ENCODE results near the gene ZNF212. TPM values are rescaled to one million over a fixed set of nuclear protein-coding genes. Genes with fewer than 3 reads are reported as not detected.
"Not testable (repeated sequence)": the region's sequence is repeated elsewhere in the genome, so short reads cannot be mapped to it uniquely, and the experiment has no call there.

ZNF212 gene
- total RNA-seq, 1 donor from 2014 or later = 5.6 TPM

DNA sequence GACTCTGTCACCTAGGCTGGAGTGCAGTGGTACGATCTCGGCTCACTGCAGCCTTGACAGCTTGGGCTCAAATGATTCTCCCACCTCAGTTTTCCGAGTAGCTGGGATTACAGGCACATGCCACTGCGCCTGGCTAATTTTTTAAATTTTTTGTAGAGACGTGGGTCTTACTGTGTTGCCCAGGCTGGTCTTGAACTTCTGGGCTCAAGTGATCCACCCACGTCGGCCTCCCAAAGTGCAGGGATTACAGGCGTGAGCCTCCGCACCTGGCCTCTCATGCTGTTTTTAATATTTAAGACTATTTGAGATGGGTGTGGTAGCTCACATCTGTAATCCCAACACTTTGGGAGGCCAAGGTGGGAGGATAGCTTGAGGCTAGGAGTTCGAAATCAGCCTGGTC, 12.1 kb downstream of the ZNF212 start:
- DNase-seq (ENCODE audit: extremely low read depth, low read depth, low spot score) = not testable (repeated sequence)

DNA sequence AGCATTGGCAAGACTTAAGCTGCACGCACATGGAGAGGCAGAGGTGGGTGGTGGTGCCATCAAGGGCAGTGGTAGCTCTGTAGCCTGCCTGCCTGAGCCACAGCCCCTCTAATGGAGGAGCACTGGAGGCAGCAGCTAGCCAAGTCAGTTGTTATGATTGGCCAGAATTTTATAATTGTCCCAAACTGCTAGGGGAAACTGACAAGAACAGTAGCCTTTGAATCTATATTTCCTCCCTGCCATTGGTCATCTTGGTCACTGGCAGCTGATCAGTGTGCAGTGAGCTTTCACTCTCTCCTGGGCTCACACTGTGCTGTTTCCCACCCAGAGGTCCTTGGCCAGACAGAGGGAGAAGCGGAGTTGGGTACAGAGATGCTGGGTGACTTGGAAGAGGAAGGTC, 12.9 kb downstream of the ZNF212 start:
- DNase-seq (ENCODE audit: extremely low read depth, low read depth, low spot score) = no peak

DNA sequence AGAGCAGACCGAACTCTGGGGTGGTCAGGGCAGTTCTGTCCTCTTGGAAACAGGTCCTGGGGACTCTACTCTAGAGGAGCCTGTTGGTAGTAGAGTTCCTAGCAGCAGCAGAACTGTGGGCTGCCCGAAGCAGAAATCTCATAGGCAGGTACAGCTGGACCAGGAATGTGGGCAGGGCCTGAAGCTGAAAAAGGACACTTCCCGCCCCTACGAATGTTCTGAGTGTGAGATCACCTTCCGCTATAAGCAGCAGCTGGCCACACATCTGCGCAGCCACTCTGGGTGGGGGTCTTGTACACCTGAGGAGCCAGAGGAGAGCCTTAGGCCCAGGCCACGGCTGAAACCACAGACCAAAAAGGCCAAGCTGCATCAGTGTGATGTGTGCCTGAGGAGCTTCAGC, 14.2 kb downstream of the ZNF212 start:
- no peak for DNase-seq (ENCODE audit: extremely low read depth, low read depth, low spot score)

DNA sequence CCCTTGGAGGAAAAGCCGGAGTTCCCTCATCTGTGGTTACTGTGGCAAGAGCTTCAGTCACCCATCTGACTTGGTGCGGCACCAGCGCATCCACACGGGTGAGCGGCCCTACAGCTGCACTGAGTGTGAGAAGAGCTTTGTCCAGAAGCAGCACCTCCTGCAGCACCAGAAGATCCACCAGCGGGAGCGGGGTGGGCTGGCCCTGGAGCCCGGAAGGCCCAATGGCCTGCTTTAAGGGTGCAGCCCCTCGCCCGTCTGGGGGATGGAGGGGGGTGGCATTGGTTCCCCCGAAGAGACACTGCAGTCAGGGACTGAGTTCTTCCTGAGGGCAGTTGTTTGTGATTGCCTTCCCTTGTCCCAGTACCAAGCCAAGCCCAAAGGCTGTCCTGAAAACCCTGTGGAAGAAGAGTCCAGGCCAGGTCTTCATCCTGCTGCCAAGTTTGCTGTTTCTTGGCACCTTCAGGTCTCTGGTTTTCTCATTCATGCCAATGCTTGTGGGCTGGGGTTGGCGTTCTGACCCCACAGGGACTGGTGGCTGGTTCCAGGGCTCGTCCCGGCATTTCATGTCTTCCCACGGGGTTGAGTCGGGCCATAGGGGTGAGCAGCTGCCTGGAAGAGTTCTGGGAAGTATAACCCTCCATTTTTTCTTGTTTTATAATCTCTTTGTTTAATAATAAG, 14.9 kb downstream of the ZNF212 start:
- no peak for DNase-seq (ENCODE audit: extremely low read depth, low read depth, low spot score)

DNA sequence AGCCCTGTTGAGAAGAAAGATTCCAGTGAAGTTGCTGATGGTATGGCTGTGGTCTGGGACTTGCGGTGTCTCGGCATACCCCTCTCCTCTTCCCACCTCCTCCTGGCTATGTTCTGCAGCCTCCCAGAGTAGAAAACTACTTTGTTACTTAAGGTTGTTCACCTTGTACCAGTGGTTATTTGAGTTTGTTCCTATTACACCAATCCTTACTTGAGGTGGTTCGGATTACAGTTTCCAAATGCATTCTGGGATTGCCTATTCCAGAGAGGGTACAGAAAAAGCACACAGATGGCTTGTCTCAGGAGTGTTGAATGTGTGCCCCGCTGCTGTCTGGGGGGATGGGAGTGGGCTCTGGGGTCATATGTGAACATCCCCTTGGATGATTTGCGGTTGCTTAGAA, 15.7 kb downstream of the ZNF212 start:
- no peak for DNase-seq (ENCODE audit: extremely low read depth, low read depth, low spot score)

DNA sequence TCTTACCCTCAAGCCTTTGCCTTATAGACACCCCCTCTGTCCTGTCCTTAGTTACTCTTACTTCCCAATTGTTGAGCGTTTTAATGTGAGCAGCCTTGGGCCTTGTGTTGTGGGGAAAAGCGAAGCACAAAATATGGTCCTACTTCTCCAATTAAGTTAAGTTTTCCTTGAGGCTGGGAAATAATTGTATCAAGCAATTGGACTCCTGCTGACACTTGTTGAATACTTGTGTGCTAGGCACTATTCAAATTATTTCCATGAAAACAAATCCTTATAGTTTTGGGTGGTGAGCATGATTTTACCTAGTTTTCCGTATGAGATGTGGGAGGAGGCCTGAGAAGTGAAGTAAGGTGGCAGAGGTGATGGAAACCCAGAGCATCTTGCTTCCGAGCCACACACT, 17.1 kb downstream of the ZNF212 start:
- DNase-seq (ENCODE audit: extremely low read depth, low read depth, low spot score) = no peak

DNA sequence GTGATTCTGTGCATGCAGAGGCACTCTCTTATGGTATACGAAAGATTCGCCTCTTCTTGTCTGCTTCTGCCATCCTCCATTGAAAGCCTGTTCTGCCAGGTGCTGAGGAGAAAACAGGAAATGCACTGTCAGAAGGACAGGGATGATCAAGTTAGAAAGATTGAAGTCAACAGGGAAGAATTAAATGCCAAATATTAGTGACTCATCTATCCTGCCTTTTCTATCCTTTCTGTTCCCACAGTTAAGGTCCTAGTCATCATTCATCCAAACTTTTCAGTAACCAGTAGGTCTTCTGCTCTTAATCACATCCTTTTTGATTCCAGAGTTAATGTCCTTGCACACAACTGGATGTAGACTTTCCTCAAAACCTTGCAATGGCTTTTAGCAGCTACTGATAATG, 17.7 kb downstream of the ZNF212 start:
- no peak for DNase-seq (ENCODE audit: extremely low read depth, low read depth, low spot score)

DNA sequence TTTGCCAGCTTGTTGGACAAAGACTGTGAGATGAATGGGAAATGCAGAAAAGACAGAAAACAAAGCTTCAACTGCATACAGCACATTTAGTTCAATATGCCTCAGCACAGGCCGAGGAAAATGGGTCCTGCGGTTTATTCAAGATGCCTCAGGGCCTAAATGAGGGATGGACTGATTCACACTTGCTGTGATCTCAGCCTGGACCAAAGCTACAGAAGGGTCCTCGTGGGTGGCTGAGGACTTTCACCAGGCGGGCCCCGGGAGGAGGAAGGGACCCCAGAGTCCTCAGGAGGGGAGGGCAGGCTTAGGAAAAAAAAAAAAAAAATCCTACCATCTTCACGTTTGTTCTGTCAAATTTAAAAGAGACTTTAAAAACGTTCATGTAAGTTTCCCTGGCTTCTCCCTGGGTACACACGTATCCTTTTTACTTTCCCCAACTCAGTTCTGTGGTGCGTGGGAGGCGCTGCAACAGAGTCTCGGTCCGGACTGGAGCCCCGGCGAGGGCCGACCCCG, 21.9 kb downstream of the ZNF212 start:
- DNase-seq (ENCODE audit: extremely low read depth, low read depth, low spot score) = no peak

DNA sequence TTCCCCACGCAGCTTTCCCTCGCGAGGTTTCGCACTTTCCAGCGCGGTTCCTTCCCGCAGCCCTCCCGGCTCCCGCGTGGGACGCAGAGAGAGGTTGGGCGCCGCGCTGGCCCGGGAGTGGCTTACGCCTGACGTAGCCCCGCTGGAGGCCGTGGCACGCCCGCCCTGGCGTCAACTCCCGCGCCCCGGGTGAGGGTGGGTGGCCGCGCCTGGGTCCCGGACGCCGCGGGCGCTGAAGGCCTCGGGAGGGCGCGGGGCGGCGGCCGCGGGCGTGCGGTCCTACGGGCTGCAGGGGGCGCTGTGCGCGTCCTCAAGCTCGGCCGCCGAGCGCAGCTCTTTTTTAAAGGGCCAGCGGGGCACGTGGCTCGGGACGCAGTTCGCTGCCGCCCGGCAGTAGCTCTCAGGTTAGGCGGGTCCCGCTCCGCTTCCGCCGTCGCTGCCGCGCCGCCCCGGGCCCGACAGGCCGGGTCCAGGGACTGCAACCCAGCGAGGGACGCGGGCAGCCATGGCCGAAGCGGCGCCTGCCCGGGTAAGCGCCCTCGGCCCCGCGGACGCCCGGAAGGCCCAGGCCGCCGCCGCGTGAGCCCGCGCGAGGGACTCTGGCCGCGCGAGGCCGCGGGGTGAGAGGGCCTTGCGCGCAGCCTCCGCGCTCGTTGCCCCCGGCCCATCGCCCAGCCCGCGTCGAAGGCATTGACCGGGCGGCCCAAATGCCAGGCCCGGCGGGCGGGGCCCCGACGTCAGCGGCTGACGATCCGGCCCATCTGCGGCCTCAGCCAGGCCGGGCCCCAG, 22.6 kb downstream of the ZNF212 start, which contains the start of gene ZNF783:
Gene ZNF783 (plus strand): TSS at position 368 of the 789 bp plus-strand sequence. CDS start 138 bp downstream, at position 506.
- DNase-seq (ENCODE audit: extremely low read depth, low read depth, low spot score) = no peak

DNA sequence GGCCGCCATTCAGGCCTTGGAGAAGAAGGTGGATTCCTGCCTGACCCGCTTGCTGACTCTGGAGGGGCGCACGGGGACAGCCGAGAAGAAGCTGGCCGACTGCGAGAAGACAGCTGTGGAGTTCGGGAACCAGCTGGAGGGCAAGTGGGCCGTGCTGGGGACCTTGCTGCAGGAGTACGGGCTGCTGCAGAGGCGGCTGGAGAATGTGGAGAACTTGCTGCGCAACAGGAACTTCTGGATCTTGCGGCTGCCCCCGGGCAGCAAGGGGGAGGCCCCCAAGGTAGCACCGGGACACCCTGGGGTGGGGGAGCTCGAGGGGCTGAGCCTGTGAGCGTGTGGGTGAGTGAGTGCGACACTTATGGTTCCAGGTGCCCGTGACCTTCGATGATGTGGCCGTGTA, 27.0 kb downstream of the ZNF212 start:
- no peak for DNase-seq (ENCODE audit: extremely low read depth, low read depth, low spot score)

DNA sequence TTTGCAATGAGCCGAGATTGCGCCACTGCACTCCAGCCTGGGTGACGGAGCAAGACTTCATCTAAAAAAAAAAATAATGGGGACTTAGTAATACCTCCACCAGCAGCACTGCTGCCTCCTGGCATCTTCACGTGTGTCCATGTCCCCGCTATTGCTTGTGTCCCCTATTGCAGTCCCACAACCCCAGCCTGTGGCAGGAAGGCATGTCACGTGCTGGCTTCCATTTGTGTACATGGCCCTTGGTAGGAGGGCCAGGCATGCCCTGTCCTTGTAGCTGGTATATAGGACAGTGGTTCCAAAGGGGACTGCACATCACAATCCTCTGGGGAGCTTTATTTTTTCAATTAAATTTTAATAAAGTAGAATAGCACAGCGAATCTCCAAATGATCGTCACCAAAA, 28.3 kb downstream of the ZNF212 start:
- no peak for DNase-seq (ENCODE audit: extremely low read depth, low read depth, low spot score)

DNA sequence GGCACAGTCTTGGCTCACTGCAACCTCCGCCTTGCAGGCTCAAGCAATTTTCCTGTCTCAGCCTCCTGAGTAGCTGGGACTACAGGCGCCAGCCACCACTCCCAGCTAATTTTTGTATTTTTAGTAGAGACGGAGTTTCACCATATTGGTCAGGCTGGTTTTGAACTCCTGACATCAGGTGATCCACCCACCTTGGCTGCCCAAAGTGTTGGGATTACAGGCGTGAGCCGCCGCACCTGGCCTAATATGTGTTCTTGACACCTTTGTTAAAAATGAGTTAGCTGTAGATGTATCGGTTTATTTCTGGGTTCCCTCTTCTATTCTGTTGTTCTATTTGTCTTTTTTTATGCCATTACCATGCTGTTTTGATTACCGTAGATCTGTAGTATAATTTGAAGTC, 35.0 kb downstream of the ZNF212 start:
- DNase-seq (ENCODE audit: extremely low read depth, low read depth, low spot score) = not testable (repeated sequence)

DNA sequence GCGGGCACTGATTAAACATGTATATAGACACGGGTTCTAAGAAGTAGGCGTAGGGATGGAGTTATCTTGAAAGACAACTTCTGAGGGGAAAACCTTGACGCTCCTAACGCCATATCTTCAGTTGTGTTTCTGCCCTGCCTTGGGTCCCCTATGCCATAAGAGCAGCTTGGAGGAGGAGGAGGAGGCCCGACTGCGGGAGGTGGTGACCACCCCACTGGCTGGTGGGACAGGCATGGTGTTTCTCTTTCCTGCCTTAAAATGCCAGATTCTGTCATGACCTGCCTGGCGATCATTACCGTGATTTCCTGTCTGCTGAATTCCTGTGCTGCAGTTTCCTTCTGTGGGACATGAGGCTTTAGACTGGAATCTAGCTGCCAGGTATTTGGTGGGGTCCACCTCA, 38.4 kb downstream of the ZNF212 start:
- no peak for DNase-seq (ENCODE audit: extremely low read depth, low read depth, low spot score)

DNA sequence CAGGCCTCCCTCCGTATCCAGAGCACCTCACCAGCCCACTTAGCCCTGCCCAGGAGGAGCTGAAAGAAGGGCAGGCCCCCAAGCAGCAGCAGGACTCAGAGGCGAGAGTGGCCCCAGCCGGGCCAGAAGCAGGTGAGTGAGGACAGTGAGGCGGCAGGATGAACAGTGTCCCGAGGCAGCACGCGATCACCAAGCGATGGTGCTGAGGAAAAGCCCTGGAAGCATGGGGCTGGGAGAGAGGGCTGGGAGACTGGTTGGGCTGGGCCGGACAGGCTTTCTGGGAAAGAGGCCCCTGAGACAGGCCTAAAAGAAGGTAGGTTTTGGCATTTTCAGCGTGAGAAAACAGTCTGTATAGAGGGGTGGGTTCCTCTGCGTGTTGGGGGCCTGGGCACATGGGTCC, 38.9 kb downstream of the ZNF212 start:
- no peak for DNase-seq (ENCODE audit: extremely low read depth, low read depth, low spot score)

DNA sequence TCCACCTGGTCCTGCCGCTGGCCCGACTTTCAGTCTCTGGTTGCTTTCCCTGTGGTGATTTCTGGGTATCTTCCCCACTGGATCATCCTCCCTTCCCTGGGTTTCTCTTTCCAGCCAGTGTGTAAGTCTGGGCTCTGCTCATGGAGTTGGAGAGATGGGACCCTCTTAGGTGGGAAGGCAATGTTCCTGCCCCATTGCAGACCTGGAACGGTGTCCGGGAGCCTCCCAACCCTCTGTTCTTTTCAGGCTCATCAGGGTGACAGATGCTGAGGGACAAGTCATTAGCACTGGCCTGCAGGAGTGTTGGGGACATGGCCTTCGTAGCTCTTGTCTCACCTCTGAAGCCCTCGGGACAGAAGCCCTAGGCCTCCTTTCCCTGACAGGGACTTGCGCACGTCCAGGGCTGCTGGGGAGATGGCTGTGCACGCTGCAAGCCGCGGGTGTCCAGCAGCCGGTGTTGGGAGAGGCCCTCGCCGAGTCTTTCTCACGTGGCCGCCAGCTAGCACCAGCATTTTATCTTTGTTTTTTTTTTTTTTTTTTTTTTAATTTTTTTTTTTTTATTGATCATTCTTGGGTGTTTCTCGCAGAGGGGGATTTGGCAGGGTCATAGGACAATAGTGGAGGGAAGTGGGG, 39.8 kb downstream of the ZNF212 start:
- DNase-seq (ENCODE audit: extremely low read depth, low read depth, low spot score) = no peak

DNA sequence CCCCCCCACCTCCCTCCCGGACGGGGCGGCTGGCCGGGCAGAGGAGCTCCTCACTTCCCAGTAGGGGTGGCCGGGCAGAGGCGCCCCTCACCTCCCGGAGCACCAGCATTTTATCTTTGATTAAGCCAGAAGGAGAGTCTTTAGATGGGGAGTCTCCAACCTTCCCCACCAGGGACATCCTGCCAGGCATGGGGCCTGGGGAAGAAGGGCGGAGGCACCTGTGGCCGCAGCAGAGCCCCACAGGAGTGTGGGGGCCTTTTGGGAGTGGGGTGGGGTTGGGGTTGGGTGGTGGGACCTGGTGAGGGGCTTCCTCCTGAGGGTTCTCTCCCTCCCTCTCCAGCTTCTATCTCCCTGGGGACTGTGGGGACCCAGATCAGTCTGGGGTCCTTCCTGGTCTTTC, 40.7 kb downstream of the ZNF212 start:
- no peak for DNase-seq (ENCODE audit: extremely low read depth, low read depth, low spot score)

DNA sequence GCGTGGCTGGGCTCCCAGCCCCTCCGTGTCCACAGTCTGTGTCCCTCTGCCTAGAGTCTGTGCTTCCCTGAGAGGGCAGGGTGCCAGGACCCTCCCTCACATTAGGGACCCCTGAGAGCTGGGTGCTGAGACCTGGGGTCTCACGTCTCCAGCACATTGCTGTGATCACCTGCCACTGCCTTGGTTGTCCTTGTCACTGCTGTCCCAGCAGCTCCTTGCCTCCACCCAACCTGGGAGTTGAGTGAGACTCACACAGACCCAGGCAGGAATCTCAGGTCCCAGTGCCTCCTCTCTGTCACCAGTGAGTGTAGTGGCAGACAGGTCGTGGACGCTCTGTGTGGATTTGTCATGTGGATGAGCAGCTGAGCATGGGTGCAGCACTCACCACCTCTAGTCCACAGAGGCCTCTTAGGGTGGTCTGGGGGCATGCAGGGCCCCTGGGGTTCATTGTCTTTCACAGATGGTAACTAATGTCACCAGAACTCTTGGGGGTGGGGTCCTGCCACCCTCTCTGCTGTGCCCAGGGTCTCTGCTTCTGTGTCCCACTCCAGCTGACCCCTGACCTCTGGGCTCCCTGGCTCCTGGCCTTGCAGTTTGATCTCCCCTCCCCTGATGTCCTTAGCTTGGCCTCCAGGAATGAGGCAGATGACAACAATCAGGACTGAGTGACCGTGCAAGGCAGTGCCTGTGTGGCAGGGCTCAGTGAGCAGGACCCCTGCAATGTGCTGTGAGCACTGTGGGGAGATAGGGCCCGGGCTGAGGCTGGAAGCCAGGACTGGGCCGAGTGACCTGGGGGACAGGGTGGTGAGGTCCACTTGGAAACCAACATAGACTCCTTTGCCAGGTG, 41.4 kb downstream of the ZNF212 start:
- DNase-seq (ENCODE audit: extremely low read depth, low read depth, low spot score) = no peak

DNA sequence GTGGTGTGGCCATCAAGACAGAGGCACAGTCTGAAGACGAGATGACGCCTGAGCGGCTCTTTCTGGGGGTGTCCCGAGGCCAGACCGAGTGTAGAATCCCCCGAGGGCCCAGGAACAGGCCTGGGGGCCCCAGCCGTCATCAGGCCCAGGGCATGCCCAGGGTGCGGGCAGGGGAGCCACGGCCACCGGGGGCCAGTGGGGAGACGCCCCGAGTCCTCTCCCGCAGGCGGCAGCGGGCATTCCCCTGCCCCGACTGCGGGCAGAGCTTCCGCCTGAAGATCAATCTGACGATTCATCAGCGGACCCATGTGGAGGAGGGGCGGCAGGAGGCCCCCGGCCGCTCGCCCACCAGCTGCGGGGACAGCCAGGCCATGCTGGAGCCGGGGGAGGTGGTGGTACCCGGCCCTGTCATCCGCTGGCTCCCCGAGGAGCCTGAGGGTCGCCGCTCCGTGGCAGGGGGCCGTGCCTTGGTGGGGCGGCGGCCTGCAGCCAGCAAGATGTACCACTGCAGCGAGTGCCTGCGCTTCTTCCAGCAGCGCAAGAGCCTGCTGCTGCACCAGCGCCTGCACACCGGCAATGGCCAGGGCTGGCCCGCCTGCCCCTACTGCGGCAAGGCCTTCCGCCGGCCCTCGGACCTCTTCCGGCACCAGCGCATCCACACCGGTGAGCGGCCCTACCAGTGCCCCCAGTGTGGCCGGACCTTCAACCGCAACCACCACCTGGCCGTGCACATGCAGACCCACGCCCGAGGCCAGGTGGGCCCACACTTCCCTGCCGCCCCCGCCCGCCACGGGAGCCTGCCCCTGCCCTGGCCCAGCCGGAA, 42.3 kb downstream of the ZNF212 start:
- DNase-seq (ENCODE audit: extremely low read depth, low read depth, low spot score) = no peak

DNA sequence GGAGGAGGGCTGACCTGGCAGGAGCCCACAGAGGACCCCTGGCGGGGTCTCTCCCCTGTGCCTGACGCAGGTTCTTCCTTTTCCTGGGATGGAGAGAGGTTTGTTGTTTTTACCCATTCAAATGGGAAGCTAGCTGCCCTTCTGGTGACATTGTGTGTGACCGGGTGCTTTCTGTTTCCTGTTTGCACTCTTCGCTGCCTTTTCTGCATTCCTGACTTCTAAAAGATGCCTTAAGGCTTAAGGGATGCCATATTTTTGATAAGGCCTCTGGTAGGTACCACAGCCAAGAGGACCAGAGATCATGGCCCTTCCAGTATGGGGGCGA, 42.8 kb downstream of the ZNF212 start:
- DNase-seq (ENCODE audit: extremely low read depth, low read depth, low spot score) = no peak

DNA sequence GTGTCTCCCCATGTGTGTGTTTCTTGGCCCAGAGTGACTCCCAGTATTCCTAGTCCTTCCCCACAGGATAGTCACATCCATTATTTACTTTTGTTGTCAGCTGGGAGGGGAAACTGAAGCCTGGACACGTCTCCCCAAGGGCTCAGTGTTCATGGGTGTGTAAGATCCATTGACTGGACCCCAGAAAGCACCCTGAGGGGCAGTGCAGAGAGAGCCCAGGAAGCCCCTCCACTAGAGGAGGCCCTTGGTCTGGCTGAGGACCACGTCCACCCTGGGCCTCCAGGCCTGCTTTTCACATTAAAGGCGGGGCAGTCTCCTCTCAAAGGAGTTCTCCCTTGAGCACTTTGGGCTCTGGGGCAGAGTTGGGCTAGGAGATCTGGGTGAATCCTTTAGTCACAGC, 43.9 kb downstream of the ZNF212 start:
- DNase-seq (ENCODE audit: extremely low read depth, low read depth, low spot score) = no peak

All from glomerular endothelial cell (primary cell).